ENCODE data around the gene GALNT18.

Gene GALNT18

DNA sequence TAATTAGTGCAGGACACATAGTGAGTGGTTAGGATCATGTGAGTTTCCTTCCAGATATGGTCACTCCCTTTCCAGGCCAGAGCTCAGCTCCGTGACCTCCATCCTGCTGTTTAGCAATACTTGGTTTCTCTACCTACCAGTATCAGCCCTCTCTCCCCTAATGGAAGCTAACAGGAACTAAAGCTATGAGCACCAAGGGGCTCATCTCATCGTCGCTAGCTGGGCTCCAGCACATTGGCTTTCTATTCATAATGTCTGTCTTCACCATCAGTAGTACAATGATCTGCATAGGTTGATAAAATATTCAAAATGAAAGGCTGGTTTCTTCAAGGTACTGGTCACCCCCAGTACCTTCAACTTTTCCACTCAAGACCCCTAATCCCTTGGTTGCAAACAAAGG is 2.4 kb upstream of the GALNT18 start:
- DNase-seq (ENCODE audit: low spot score): no peak

DNA sequence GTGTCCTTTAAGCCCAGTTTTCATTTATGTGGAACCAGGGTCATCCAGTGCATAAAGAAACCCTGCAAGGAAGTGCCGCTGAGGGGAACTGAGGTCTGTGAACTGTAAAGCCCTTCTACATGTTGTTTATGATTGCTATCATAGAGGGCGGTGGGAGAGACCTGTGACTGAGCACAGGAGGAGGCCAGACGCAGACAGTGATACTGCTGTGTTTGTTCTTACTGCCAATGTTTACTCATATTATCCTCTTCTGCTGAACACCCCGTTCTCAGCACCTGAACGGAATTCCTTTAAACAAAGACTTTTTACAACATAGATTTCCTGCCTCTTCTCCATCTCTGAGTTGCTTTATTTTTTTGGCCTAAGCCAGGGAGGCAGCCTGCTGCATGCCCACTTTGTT is 967 bp upstream of the GALNT18 start:
- no peak for DNase-seq (ENCODE audit: low spot score)

- DNase-seq (ENCODE audit: low spot score): no peak
These were observed 518 bp upstream of the GALNT18 start for GRCh38 chr11:11622340-11622706.

DNA sequence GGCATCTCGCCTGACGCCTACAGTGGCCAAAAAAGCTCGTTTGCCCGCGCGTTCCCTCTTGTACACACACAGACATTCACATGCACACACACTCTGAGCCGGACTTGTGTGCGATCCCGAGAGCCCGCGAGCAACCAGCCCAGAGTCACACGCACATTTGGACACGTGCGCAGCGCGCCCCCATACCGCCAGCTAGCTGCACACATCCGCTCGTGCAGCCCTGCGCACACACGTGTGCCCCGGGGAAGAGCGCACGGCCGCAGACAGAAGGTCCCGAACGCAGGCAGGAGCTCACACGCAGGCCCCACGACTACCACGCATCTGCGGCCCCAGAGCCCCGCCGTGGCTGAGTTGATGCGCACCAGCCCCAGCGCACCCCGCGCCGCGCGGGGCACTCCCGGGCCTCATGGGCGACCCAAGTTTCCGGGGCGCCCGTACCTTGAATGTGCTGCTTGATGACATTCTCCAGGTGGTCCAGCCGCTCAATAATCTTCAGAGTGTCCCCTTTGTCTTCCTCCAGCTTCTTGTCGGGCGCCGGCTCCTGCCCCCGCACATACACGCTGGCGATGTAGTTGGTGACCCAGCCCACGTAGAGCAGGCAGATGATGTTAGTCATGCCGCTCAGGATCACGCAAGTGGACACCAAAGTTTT is 758 bp downstream of the GALNT18 start:
- no peak for DNase-seq (ENCODE audit: low spot score)

- peak; percentile 50 for DNase-seq (ENCODE audit: low spot score)
These were observed 1.5 kb downstream of the GALNT18 start for GRCh38 chr11:11620173-11620920.

- DNase-seq (ENCODE audit: low spot score): no peak
These were observed 2.8 kb downstream of the GALNT18 start for GRCh38 chr11:11618973-11619435.

DNA sequence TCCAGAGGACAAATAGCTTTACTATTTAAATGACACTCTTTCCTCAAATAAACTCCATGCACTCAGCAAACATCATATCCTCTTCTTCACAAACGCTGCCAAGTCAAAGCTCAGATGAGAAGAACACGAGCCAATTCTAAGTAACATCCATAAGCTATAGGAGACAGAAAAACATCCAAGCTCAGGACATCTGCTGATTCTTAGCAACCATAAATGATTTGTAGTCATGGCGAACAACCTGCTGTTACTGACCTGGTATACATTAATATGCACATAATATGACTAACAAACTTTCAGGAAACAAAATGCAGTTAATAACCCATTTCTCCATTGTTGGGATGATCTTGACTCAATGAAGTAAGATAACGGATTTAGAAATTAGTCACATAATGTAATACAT is 6.7 kb downstream of the GALNT18 start:
- no peak for DNase-seq (ENCODE audit: low spot score)

GRCh38 chr11:11612439-11612838 is 9.4 kb downstream of the GALNT18 start:
- no peak for DNase-seq (ENCODE audit: low spot score)

DNA sequence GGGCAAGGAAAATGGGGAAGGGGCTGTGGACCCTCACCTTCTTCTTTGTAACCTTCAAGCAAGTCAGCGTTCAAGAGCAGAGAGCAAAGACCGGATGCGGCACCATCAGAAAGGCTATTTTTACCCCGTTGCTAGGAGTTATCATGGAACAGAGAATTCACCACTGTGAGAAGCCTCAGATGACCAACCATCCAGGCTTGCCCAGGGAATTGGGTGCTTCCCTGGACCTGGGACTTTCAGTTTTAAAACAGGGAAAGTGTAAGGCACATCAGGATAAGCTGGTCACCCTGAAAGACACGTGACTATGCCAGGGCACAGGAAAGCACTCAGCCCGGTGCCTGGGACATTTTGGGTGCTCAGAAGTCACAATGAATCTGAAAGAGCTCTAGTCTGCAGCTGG is 10.4 kb downstream of the GALNT18 start:
- DNase-seq (ENCODE audit: low spot score): no peak

- DNase-seq (ENCODE audit: low spot score): no peak
These were observed 13.0 kb downstream of the GALNT18 start for GRCh38 chr11:11608783-11609232.

DNA sequence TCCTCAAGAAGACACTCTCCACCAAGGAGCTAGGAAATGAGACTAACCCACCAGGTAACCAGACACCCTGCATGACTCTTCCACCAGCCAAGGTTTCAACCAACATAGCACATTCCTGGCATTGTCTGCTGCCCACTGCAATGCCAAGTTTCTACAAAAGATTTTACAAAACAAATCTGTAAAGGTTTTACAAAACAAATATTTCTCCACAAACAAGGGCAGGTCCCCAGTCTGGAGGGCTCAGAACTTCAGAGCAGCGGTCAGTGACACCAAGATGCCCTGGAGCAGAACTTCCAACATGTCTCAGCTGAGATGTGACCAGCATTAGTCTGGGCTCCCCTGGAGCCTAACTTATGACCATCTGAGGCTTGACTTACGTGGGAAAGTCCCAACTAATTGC is 14.0 kb downstream of the GALNT18 start:
- DNase-seq (ENCODE audit: low spot score): no peak

DNA sequence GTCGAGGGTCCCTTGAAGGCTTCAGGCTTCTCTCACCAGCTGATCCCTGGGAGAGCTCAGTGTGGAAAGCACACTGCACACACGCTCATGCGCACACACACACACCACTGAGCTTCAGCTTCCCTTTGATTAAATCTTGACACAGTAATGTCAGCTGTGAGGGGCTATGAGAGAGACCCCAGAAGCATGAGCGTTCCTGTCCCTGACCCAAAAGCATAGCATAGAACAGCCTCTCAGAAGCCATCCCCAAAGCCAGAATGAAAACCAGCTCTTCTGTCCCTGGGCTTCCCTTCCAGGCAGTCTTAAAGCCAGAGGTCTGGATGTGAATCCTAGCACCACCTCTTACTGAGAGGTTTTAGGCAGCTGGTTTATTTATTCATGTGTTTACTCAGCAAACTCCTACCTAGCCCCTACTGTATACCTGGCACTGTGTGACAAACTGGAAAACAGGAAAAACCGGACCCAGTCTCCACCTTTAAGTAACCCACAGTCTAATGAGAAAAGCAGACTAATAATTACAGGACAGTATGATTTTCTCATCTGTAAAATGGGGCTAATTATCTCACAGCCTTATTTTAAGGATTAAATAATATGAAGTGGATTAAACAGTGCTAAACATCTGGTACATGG is 15.9 kb downstream of the GALNT18 start:
- no peak for DNase-seq (ENCODE audit: low spot score)

DNA sequence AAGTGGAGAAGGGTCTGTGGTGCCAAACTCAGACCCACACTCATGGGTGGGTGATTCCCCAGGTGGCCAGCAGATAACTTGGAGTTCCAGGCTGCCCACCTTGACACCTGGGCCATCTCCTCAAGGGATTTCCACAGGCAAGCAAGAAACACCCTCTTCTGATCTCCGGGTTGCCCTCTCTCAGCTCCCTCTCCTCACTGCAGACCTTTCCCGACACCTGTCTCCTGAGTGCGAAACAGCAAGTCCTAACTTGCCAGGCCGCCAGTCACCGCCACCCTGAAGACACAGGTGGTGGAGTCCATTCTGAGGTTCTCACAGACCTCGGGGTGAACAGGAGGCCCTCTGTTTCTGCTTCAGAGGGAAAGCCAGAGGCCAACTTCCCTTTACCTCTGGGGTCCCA is 16.6 kb downstream of the GALNT18 start:
- DNase-seq (ENCODE audit: low spot score): no peak

- no peak for DNase-seq (ENCODE audit: low spot score)
These were observed 17.3 kb downstream of the GALNT18 start for GRCh38 chr11:11604370-11604990.

DNA sequence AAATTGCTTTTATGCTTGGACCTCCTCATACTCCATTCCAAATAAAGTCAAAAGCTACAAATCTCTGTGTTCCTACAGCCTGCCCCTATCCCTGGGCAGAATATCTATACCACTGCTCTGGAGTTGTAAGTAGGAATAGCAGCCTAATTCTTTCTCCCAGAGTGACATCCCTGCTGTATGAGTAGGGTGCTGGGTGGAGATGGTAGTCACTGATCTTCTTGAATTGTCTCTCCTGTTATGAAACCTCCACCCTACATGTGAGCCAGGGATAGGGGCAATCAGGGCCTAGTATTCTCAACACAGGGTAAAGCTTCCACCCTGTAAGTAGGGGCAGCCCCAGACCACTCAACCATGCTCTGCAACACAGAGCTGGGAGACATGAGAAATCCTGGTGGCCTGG is 19.8 kb downstream of the GALNT18 start:
- DNase-seq (ENCODE audit: low spot score): no peak

GRCh38 chr11:11600288-11600687 is 21.5 kb downstream of the GALNT18 start:
- DNase-seq (ENCODE audit: low spot score): no peak

DNA sequence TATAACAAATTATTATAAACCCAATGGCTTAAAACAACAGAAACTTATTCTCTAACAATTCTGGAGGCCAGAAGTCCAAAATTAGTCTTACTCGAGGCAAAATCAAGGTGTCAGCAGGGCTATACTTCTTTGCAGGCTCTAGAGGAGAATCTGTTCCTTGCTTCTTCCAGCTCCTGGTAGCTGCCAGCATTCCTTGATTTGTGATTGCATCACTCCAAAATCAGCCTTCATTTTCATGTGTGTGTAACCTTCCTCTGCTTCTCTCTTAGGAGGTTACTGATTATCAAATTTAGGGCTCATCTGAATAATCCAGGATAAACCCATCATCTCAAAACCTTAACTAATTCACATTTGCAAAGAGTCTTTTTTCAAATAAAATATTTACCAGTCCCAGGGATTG is 23.6 kb downstream of the GALNT18 start:
- DNase-seq (ENCODE audit: low spot score): no peak

DNA sequence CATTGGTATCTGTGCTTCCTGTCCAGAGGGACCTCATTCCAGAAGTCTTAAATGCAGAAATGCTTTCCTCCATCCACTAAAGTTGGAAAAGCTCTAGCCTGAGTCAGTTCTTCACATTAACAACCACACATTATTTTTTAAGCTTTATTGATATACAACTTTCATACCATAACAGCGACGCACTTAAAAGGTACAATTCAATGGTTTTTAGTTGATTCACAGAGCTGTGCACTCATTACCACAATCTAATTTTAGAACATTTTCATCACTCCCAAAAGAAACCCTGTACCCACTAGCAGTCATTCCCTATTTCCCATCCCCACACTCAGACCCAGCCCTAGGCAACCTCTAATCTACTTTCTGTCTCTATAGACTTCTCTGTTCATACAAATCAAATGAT is 27.6 kb downstream of the GALNT18 start:
- DNase-seq (ENCODE audit: low spot score): no peak

DNA sequence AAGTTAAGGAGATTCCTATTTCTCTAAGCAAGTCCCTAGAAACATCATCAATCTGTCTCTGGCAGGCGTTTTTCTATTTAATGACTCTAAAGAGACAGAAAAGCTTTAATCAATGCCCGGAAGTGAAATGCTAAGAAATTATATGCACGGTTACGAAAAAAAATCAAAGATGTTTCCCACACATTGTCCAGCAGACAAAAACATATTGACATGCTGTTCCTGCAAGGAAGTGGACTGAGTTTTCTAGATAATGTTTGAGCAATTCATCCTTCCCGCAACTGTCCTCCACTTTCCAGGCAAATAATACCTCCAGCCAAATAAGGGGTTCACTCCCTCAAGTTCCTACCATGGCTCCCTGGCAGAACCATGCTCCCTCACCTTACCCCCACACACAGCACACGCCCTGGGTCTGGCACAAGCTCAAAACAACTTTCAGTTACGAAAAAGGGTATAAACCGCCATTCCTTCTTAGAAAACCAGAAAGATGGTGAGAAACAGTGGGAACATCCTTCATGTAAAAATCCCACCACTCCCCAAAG is 29.6 kb downstream of the GALNT18 start:
- DNase-seq (ENCODE audit: low spot score): no peak

GRCh38 chr11:11589437-11589836 is 32.4 kb downstream of the GALNT18 start:
- no peak for DNase-seq (ENCODE audit: low spot score)

GRCh38 chr11:11588891-11589290 is 32.9 kb downstream of the GALNT18 start:
- DNase-seq (ENCODE audit: low spot score): no peak

GRCh38 chr11:11588243-11588642 is 33.6 kb downstream of the GALNT18 start:
- DNase-seq (ENCODE audit: low spot score): no peak

- DNase-seq (ENCODE audit: low spot score): no peak
These were observed 34.7 kb downstream of the GALNT18 start for GRCh38 chr11:11587122-11587521.

Measured in iPS-NIHi11 (cell line).